ENCODE measurements around the gene PALLD.

PALLD gene

GRCh38 chr4:168711197-168712140 lies 214.6 kb downstream of the PALLD start:
- Mint-ChIP-seq H3K9me3 (no peaks in the 10 kb centered on the region), H3K27me3 (peaks cover 3% of the 10 kb centered on the region), H3K27ac (no peak overlapping the region), H3K4me1 (ENCODE audit: low read depth) (peaks cover 10% of the 10 kb centered on the region), H3K36me3 (ENCODE audit: low read depth) (no peaks in the 10 kb centered on the region), H3K4me3 (no peak overlapping the region)
- no peak for DNase-seq

- peaks cover 3% of the 10 kb centered on the region for H3K27me3 Mint-ChIP-seq
- DNase-seq, result no peak
- H3K4me1 Mint-ChIP-seq (ENCODE audit: low read depth), result peaks cover 10% of the 10 kb centered on the region
- H3K36me3 Mint-ChIP-seq (ENCODE audit: low read depth), result no peaks in the 10 kb centered on the region
- no peak overlapping the region for H3K4me3 Mint-ChIP-seq
- H3K9me3 Mint-ChIP-seq, result no peaks in the 10 kb centered on the region
- H3K27ac Mint-ChIP-seq, result no peak overlapping the region
Observed at GRCh38 chr4:168712316-168712890, 215.6 kb downstream of the PALLD start.

GRCh38 chr4:168713253-168713652 lies 216.4 kb downstream of the PALLD start:
- Mint-ChIP-seq H3K4me1 (ENCODE audit: low read depth) (peaks cover 10% of the 10 kb centered on the region), H3K27me3 (peaks cover 1% of the 10 kb centered on the region), H3K9me3 (no peaks in the 10 kb centered on the region)

GRCh38 chr4:168715896-168716295 lies 219.0 kb downstream of the PALLD start:
- DNase-seq, result no peak
- no peak overlapping the region for H3K4me3 Mint-ChIP-seq
- peaks cover 10% of the 10 kb centered on the region for H3K4me1 Mint-ChIP-seq (ENCODE audit: low read depth)
- no peak overlapping the region for H3K27ac Mint-ChIP-seq
- no peaks in the 10 kb centered on the region for H3K9me3 Mint-ChIP-seq
- peaks cover 6% of the 10 kb centered on the region for H3K27me3 Mint-ChIP-seq
- H3K36me3 Mint-ChIP-seq (ENCODE audit: low read depth), result no peaks in the 10 kb centered on the region

More at GRCh38 chr4:168713253-168713652, 216.4 kb downstream of the PALLD start:
- Mint-ChIP-seq H3K4me3 (no peak overlapping the region), H3K27ac (no peak overlapping the region), H3K36me3 (ENCODE audit: low read depth) (no peaks in the 10 kb centered on the region)
- DNase-seq, result no peak

GRCh38 chr4:168716406-168717129 lies 219.7 kb downstream of the PALLD start:
- no peak overlapping the region for H3K27ac Mint-ChIP-seq
- peaks cover 7% of the 10 kb centered on the region for H3K27me3 Mint-ChIP-seq
- DNase-seq, result no peak
- peaks cover 5% of the 10 kb centered on the region for H3K4me1 Mint-ChIP-seq (ENCODE audit: low read depth)
- H3K9me3 Mint-ChIP-seq, result no peaks in the 10 kb centered on the region
- no peaks in the 10 kb centered on the region for H3K36me3 Mint-ChIP-seq (ENCODE audit: low read depth)
- H3K4me3 Mint-ChIP-seq, result no peak overlapping the region

GRCh38 chr4:168717847-168718246 lies 221.0 kb downstream of the PALLD start:
- Mint-ChIP-seq H3K36me3 (ENCODE audit: low read depth) (no peaks in the 10 kb centered on the region), H3K27ac (no peak overlapping the region), H3K9me3 (no peaks in the 10 kb centered on the region), H3K27me3 (peaks cover 8% of the 10 kb centered on the region), H3K4me3 (no peak overlapping the region), H3K4me1 (ENCODE audit: low read depth) (peaks cover 6% of the 10 kb centered on the region)
- no peak for DNase-seq

GRCh38 chr4:168719725-168720124 lies 222.9 kb downstream of the PALLD start:
- Mint-ChIP-seq H3K4me3 (no peak overlapping the region), H3K27me3 (peaks cover 11% of the 10 kb centered on the region), H3K9me3 (no peaks in the 10 kb centered on the region), H3K27ac (no peak overlapping the region), H3K4me1 (ENCODE audit: low read depth) (peaks cover 13% of the 10 kb centered on the region), H3K36me3 (ENCODE audit: low read depth) (no peaks in the 10 kb centered on the region)
- DNase-seq, result no peak

- H3K4me3 Mint-ChIP-seq, result no peak overlapping the region
- peaks cover 13% of the 10 kb centered on the region for H3K4me1 Mint-ChIP-seq (ENCODE audit: low read depth)
Observed at GRCh38 chr4:168720396-168720900, 223.6 kb downstream of the PALLD start.

GRCh38 chr4:168722391-168722790 lies 225.5 kb downstream of the PALLD start:
- DNase-seq, result no peak
- H3K4me3 Mint-ChIP-seq, result no peak overlapping the region
- peaks cover under 1% of the 10 kb centered on the region for H3K9me3 Mint-ChIP-seq
- H3K27me3 Mint-ChIP-seq, result peaks cover 18% of the 10 kb centered on the region
- H3K4me1 Mint-ChIP-seq (ENCODE audit: low read depth), result peaks cover 13% of the 10 kb centered on the region
- H3K36me3 Mint-ChIP-seq (ENCODE audit: low read depth), result no peaks in the 10 kb centered on the region
- H3K27ac Mint-ChIP-seq, result no peak overlapping the region

More at GRCh38 chr4:168720396-168720900, 223.6 kb downstream of the PALLD start:
- Mint-ChIP-seq H3K9me3 (no peaks in the 10 kb centered on the region), H3K36me3 (ENCODE audit: low read depth) (no peaks in the 10 kb centered on the region), H3K27me3 (peaks cover 11% of the 10 kb centered on the region), H3K27ac (no peak overlapping the region)
- no peak for DNase-seq

- Mint-ChIP-seq H3K9me3 (peaks cover 3% of the 10 kb centered on the region), H3K4me1 (ENCODE audit: low read depth) (peaks cover 13% of the 10 kb centered on the region), H3K36me3 (ENCODE audit: low read depth) (no peaks in the 10 kb centered on the region), H3K4me3 (no peak overlapping the region), H3K27ac (no peak overlapping the region), H3K27me3 (peaks cover 20% of the 10 kb centered on the region)
- no peak for DNase-seq
Observed at GRCh38 chr4:168723020-168723419, 226.2 kb downstream of the PALLD start.

- no peak overlapping the region for H3K4me3 Mint-ChIP-seq
- DNase-seq, result no peak
- peaks cover 13% of the 10 kb centered on the region for H3K4me1 Mint-ChIP-seq (ENCODE audit: low read depth)
- no peaks in the 10 kb centered on the region for H3K36me3 Mint-ChIP-seq (ENCODE audit: low read depth)
- H3K9me3 Mint-ChIP-seq, result peaks cover 3% of the 10 kb centered on the region
- no peak overlapping the region for H3K27ac Mint-ChIP-seq
- H3K27me3 Mint-ChIP-seq, result peaks cover 24% of the 10 kb centered on the region
Observed at GRCh38 chr4:168723569-168723968, 226.7 kb downstream of the PALLD start.

- no peaks in the 10 kb centered on the region for H3K36me3 Mint-ChIP-seq (ENCODE audit: low read depth)
- peaks cover 3% of the 10 kb centered on the region for H3K9me3 Mint-ChIP-seq
- H3K4me3 Mint-ChIP-seq, result no peak overlapping the region
- no peak for DNase-seq
- H3K4me1 Mint-ChIP-seq (ENCODE audit: low read depth), result peaks cover 13% of the 10 kb centered on the region
- H3K27me3 Mint-ChIP-seq, result peaks cover 30% of the 10 kb centered on the region
- H3K27ac Mint-ChIP-seq, result no peak overlapping the region
Observed at GRCh38 chr4:168724243-168724642, 227.4 kb downstream of the PALLD start.

- peaks cover 13% of the 10 kb centered on the region for H3K4me1 Mint-ChIP-seq (ENCODE audit: low read depth)
- H3K9me3 Mint-ChIP-seq, result peaks cover 3% of the 10 kb centered on the region
- no peak overlapping the region for H3K4me3 Mint-ChIP-seq
- H3K27me3 Mint-ChIP-seq, result peaks cover 32% of the 10 kb centered on the region
- no peak overlapping the region for H3K27ac Mint-ChIP-seq
- no peaks in the 10 kb centered on the region for H3K36me3 Mint-ChIP-seq (ENCODE audit: low read depth)
- no peak for DNase-seq
Observed at GRCh38 chr4:168724686-168725411, 228.0 kb downstream of the PALLD start.

- DNase-seq, result no peak
- no peak overlapping the region for H3K27ac Mint-ChIP-seq
- peaks cover 13% of the 10 kb centered on the region for H3K4me1 Mint-ChIP-seq (ENCODE audit: low read depth)
- H3K27me3 Mint-ChIP-seq, result peaks cover 40% of the 10 kb centered on the region
- peaks cover 3% of the 10 kb centered on the region for H3K9me3 Mint-ChIP-seq
- no peak overlapping the region for H3K4me3 Mint-ChIP-seq
- no peaks in the 10 kb centered on the region for H3K36me3 Mint-ChIP-seq (ENCODE audit: low read depth)
Observed at GRCh38 chr4:168725930-168726329, 229.1 kb downstream of the PALLD start.
